RWPE1 (cell line): ENCODE measurements around the gene GPRIN2.

ENCODE experiments used
- CTCF ChIA-PET: fragments of 350-600 bp; sonication (Branson Sonifier 250); formaldehyde crosslinking; extraction: SDS; loops from one replicate; lab custom pipeline; 2021; lab: Yijun Ruan, JAX
- POLR2A ChIA-PET: fragments of 400-600 bp; formaldehyde crosslinking; extraction: SDS; loops from one replicate; lab custom pipeline; 2020; ENCODE audit warnings: antibody characterized with exemption; ENCODE audit not compliant: low non-redundant PET; lab: Yijun Ruan, JAX
- DNase-seq: peaks from one replicate; pipeline ENCODE4 v3.0.0; 2012; ENCODE audit warnings: low spot score
- H3K27ac ChIP-seq: fragments of 450-650 bp; 2 replicates; pipeline ENCODE4 v1.5.1; 2017
- CTCF ChIP-seq: fragments of 450-650 bp; conservative IDR thresholded peaks from 2 replicates; pipeline ENCODE4 v1.5.1; 2017; ENCODE audit warnings: low read depth, mild to moderate bottlenecking

GPRIN2 gene

GRCh38 chr10:46550076-46550790, 6.2 kb downstream of the GPRIN2 start:
- ChIA-PET CTCF (interaction anchor here (0.5 kb wide), 2 partner anchors 12 to 460 kb away, joined by 3 to 5 read pairs; no protein-coding TSS in a partner anchor), POLR2A (no interaction called here)
- TF ChIP-seq CTCF: no peak
- DNase-seq: no peak
- H3K27ac ChIP-seq: no peak overlapping the region

GRCh38 chr10:46549171-46550075, 7.0 kb downstream of the GPRIN2 start:
- no peak overlapping the region for H3K27ac ChIP-seq
- ChIA-PET POLR2A (no interaction called here), CTCF (interaction anchor here (0.5 kb wide), 1 partner anchor 11 kb away, joined by 3 read pairs; no protein-coding TSS in a partner anchor)
- no peak for TF ChIP-seq CTCF
- no peak for DNase-seq

GRCh38 chr10:46548498-46549090, 7.9 kb downstream of the GPRIN2 start:
- CTCF ChIA-PET: interaction anchor here (0.6 kb wide), 1 partner anchor 29 kb away, joined by 3 read pairs; no protein-coding TSS in a partner anchor
- no peak for DNase-seq
- TF ChIP-seq CTCF: no peak
- no peak overlapping the region for H3K27ac ChIP-seq
- POLR2A ChIA-PET: no interaction called here

GRCh38 chr10:46547541-46548497, 8.6 kb downstream of the GPRIN2 start:
- no peak overlapping the region for H3K27ac ChIP-seq
- no peak for TF ChIP-seq CTCF
- DNase-seq: no peak
- CTCF ChIA-PET: interaction anchor here (0.6 kb wide), 1 partner anchor 28 kb away, joined by 3 read pairs; no protein-coding TSS in a partner anchor
- POLR2A ChIA-PET: no interaction called here

GRCh38 chr10:46546591-46547540, 9.6 kb downstream of the GPRIN2 start:
- TF ChIP-seq CTCF: no peak
- no peak overlapping the region for H3K27ac ChIP-seq
- peak; percentile 55 for DNase-seq
- POLR2A ChIA-PET: no interaction called here
- CTCF ChIA-PET: no interaction called here
